ENCODE results near the gene GABRA4.

GRCh38 chr4:46900082-46900481, 93.3 kb downstream of the GABRA4 start:
- no peak for TF ChIP-seq CTCF (IDR thresholded peaks at IDR 0.05)
- no peak for TF ChIP-seq POLR2A (IDR thresholded peaks at IDR 0.05)
- TF ChIP-seq POLR2AphosphoS5 (IDR thresholded peaks at IDR 0.05; ENCODE audit: insufficient read depth in 1 of 2, low read depth in 1 of 2), result no peak
